SK-N-DZ (cell line): ENCODE data around the gene METTL1.
A peak's percentile ranks its signal among the peaks of the same experiment; 100 is the strongest.

Source experiments
- DNase-seq: peaks from one replicate; pipeline ENCODE4 v3.0.0-alpha.2; 2015; ENCODE audit warnings: low spot score

Gene METTL1

DNA sequence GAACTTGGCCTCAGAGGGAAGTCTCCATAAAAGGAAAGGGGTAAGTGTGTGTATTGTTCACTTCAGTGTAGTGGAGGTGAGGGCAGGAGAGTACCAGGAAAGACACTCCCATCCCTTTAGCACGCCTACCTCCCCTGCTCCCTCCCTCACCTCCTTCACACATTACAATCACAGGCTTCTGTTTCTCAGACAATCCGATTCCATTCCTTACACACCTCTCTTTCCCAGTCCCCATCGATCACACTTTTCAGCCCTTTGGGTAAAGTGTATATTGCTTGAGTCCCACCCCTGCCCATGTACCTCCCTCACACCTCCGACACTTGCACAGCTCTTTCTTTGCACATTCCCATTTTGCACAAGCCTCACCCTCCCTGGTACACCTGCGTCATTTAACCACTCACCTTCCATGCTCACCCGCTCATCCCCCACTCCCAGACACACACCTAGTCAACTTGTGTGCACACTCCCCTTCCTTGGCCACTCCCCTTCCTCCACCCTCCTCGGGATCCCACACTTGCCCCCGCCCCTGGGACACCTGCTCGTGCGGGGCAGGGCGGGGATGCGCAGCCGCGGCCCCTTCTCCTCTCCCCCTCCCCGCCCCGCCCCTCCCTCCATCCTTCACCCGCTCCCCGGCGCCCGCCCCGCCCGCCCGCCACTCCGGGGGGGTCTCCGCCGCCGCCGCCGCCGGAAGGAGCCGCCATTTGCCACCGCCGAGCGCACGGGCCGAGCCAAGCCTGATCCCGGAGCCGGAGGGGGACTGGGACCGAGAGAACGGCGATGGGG lies 17.3 kb downstream of the METTL1 start, which contains the start of gene MARCHF9:
Gene MARCHF9 (plus strand): TSS at position 693 of the 783 bp plus-strand sequence. CDS start 426 bp downstream, outside the sequence.
- DNase-seq, result peak; percentile 81

DNA sequence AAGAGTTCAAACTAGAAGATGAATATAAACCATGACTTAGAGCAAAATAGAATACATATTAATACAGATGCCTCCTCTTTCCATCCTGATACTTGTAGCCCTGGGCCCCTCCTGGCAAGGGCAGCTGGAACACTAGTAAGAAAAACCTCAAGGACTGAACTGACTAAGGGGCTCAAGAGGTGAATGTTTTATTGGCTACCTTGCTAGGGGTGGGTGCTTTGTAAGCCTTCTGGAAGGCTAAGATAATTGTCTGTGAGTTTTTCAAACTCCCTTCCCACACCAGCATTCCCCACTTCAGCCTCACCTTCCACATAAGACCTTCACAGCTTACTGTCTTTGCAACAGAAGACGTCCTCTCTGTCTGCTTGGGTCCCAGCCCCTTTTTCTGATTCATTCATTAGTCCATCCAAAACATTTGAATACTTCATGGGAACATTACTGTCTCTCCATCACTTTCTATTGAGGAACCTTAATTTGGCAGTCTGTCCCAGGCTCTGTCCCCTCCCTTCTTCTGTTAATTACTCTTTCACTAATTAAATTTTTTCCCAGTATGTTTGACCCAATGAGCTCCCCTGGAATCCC lies 18.1 kb downstream of the METTL1 start:
- DNase-seq, result no peak

DNA sequence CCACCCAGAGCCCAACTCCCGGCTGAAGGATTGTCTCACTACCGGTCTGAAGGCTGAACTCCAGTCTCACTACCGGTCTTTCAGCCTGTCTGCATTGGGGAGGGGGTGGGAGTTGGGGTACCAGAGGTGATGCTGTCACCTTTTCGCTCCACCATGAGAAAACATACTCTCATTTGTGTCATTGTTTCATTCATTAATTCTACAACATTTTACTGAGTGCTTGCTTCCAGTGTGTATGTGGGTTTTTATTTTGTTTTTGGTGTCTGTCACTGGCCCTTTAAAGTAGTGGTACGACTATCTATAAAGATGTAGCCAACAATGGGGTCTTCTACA lies 19.3 kb downstream of the METTL1 start:
- no peak for DNase-seq

GRCh38 chr12:57751788-57752667 lies 19.9 kb downstream of the METTL1 start, which contains the start of gene CDK4:
Gene CDK4 (minus strand): TSS chr12:57752310. CDS start chr12:57751717, 593 bp downstream.
- DNase-seq, result peak; percentile 100

DNA sequence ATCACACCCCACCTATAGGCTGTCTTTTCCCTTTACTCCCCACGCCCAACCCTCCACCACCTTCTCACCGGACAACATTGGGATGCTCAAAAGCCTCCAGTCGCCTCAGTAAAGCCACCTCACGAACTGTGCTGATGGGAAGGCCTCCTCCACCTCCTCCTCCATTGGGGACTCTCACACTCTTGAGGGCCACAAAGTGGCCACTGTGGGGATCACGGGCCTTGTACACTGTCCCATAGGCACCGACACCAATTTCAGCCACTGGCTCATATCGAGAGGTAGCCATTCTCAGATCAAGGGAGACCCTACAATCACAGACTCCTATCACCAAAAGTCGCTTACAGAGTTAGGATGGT lies 20.5 kb downstream of the METTL1 start:
- no peak for DNase-seq

DNA sequence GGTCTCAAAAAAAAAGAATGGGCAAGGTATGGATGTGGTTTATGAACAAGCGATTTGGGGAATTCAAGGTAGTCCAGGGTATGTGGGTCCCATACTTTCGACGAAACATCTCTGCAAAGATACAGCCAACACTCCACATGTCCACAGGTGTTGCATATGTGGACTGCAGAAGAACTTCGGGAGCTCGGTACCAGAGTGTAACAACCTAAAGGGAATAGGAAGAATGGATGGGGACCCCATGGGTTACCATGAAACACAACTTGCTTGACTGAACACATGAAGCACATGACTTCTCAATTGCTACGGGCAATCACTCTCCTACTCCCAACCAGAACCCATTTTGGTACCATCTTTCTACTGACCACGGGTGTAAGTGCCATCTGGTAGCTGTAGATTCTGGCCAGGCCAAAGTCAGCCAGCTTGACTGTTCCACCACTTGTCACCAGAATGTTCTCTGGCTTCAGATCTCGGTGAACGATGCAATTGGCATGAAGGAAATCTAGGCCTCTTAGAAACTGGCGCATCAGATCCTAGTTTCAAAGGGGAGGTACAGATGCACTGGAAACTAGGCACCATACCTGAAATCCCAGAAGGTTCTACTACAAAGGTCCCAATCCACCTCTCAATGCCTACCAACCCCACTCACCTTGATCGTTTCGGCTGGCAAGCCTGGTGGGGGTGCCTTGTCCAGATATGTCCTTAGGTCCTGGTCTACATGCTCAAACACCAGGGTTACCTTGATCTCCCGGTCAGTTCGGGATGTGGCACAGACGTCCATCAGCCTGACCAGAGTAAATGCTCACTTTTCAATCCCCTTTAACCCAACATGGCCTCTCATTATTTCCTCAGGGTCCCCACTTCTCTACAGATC lies 21.1 kb downstream of the METTL1 start:
- no peak for DNase-seq

GRCh38 chr12:57749061-57749460 lies 22.8 kb downstream of the METTL1 start:
- no peak for DNase-seq

DNA sequence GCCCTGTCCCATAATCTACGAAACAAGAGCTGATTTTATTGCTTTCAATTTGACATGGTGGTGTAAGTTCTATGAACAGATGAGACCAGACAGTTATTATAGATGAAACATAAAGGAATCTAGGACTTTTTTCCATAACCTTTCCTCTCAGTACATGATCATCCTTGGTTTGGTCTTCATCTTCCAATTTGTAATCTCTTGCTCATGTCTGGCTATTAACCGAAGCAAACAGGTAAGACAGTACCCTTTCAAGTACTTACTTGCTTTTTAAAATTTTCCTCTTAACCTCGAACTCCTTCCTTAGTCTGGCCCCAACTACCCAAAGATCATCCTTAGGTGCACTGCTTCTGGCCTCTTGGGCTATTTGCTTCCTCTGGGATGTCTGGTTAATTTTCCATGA lies 25.9 kb downstream of the METTL1 start:
- no peak for DNase-seq

DNA sequence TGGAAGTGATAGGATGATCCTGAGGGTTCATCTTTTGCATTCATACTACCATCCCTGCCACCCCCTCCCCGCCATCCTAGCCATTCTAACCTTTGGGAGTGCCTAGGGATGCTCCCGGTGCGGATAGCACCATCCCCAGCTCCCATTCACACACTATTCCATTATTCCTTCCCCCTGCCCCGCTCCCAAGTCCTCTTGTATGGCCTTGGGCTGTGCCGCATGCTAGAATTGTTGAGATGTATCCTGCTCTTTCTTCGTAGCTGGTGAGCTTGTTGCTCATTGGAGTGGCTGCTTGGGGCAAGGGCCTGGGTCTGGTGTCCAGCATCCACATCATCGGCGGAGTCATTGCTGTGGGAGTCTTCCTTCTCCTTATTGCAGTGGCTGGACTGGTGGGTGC lies 26.4 kb downstream of the METTL1 start:
- DNase-seq, result no peak

- DNase-seq, result peak; percentile 99
These were observed 27.0 kb downstream of the METTL1 start, which contains the start of gene TSPAN31 for GRCh38 chr12:57744777-57745484. Gene TSPAN31 (plus strand): TSS chr12:57745039. CDS start chr12:57745155, 116 bp downstream.

DNA sequence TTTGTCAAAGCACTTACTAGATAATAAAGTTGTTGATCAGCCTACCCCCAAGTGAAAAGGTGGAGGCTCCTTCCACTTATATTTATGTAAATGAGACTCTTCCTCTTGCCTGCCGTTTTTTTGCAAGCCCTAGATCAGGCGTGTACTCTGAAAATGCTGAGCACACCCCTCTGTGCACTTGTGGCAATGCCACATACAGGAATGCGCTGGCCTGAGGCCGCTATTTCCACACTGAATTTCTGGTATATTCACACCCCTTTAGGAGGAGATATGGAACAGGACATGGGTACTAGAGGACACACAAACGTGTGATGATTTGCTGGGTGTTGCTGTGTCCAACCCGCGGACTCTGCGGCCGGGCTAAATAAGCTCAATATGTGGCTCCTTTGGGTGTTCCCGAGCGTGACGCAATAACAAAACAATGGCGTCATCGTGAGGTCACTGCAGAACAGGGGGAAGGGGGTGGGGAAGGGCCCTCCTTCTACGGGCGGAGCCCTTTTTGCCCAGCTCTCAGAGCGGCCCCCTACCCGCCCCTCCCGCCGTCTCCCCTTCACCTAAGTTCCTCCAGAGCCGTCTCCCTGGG lies 27.6 kb downstream of the METTL1 start:
- no peak for DNase-seq

DNA sequence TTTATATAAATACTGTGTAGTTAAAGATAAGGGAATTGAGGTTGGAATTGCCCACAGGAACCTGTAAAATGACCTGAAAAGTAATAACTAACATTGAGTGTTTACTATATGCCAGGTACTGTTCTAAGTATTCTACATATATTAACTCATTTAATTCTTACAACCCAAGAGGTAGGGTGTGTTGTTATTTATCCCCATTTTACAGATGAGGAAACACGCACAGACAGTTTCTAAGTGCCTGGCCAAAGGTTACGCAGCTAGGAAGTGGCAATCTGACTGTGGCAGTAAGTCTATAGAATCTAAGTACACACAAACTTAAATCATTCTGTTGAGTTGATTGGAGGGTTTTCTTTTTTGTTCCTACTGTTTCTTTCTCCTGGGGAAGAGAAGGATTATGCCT lies 28.1 kb downstream of the METTL1 start:
- DNase-seq, result no peak

- no peak for DNase-seq
These were observed 29.8 kb downstream of the METTL1 start for GRCh38 chr12:57741844-57742738.

DNA sequence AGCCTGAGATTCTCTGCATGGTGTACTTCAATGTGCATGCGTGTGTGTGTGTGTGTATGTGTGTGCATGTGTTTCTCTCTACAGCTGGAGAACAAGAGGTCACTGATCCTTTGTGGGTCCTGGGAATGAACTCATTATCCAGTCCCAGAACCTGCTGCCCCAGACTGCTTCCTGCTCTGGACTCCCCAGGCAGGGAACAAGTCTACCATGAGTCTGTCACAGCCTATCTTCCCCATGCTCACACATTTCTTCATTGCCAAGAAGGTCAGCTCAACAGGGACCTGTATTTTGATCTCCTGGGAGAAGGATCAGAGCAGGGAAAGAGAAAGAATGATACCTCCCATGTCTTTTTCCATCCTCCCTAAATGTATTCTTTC lies 30.5 kb downstream of the METTL1 start:
- DNase-seq, result no peak

- DNase-seq, result no peak
These were observed 31.1 kb downstream of the METTL1 start for GRCh38 chr12:57740656-57741412.

- no peak for DNase-seq
These were observed 31.9 kb downstream of the METTL1 start for GRCh38 chr12:57739914-57740538.

- DNase-seq, result no peak
These were observed 32.5 kb downstream of the METTL1 start for GRCh38 chr12:57739387-57739786.

DNA sequence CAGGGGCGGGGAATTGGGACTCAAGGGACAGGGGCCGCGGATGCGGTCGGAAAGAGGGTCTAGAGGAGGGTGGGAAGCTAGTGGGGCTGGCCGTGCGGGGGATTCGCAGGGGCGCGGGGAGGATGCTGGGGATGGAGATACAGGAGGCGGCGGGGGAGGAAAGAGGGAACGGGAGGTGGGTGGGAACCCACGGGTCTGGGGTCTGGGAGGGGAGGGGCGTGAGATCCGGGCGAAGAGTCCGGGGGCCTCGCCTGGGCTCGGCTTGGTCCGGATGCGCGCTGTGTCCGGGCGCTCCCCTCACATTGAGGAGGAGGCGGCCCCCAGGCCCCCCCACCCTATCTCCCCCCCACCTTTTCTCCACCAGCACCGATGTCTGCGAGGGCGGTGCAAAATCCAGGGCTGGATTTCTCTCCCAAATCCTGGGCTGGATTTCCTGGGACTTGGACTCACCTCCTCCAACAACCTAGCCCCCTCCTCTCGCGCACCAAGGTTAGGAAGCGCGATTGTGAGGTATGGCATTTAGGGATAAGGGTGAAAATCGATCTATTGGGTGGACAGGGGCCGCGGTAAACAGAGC lies 33.2 kb downstream of the METTL1 start, which contains the start of gene AGAP2:
Gene AGAP2 (minus strand): TSS at position 82 of the 577 bp plus-strand sequence. CDS start 496 bp downstream, outside the sequence.
- peak; percentile 86 for DNase-seq
